HepG2 (cell line): ENCODE results near the gene PLCB1. TPM values are rescaled to one million over a fixed set of nuclear protein-coding genes. Genes with fewer than 3 reads are reported as not detected.

Experiments used
- ATAC-seq: fragments of 200-7000 bp; cut with Tn5 transposase; 3 replicates; pipeline ENCODE4 v1.9.1; 2020; ENCODE audit warnings: mild to moderate bottlenecking, moderate library complexity
- BruUV-seq: library from RNA; stranded (reverse); fragments of 400-500 nt; replicated peaks from 2 replicates; lab custom pipeline; 2021; lab: Mats Ljungman, UMichigan
- CTCF ChIA-PET: fragments of 300-600 bp; formaldehyde crosslinking; extraction: SDS; loops from one replicate; lab custom pipeline; 2021; ENCODE audit warnings: low total read pairs, inconsistent platforms, low intra/inter-chr PET ratio; lab: Yijun Ruan, JAX
- POLR2A ChIA-PET: fragments of 350-600 bp; sonication (Branson Sonifier 250); formaldehyde crosslinking; loops from one replicate; lab custom pipeline; 2020; ENCODE audit warnings: antibody characterized with exemption, inconsistent platforms; lab: Yijun Ruan, JAX
- DNase-seq: peaks from one replicate; pipeline ENCODE4 v3.0.0-alpha.2; 2015; ENCODE audit warnings: low spot score
- FAIRE-seq: peaks from 3 replicates; lab custom pipeline; 2011; peaks lifted over from hg19 to GRCh38; lab: Jason Lieb, UNC
- H2AFZ ChIP-seq: one replicate; pipeline ENCODE4 v1.6.1; 2011; ENCODE audit warnings: low read length, inconsistent platforms
- H3K27ac ChIP-seq: fragments of 300-600 bp; 3 replicates; pipeline ENCODE4 v1.8.0; 2011; ENCODE audit warnings: mixed run types, mild to moderate bottlenecking, mixed read lengths, low read length, inconsistent platforms; ENCODE audit not compliant: insufficient read depth; ENCODE audit errors: extremely low read length
- H3K27me3 ChIP-seq, 2 experiments: fragments of 200-600 bp in 1 of 2; 2 replicates in 1 of 2; 3 replicates in 1 of 2; pipeline versions ENCODE4 v1.6.0 to v1.8.0; 2011; ENCODE audit warnings: low read length in 2 of 2, mild to moderate bottlenecking in 2 of 2, moderate library complexity in 2 of 2, inconsistent platforms in 1 of 2; ENCODE audit not compliant: insufficient read depth in 2 of 2, control insufficient read depth in 1 of 2
- H3K36me3 ChIP-seq, 2 experiments: fragments of 200-600 bp in 1 of 2; replicated peaks in 1 of 2; 2 replicates in 1 of 2; 3 replicates in 1 of 2; pipeline versions ENCODE4 v1.5.1 to v1.8.0; 2011; ENCODE audit warnings: low read length in 2 of 2, inconsistent platforms in 1 of 2; ENCODE audit not compliant: insufficient read depth in 2 of 2, control insufficient read depth in 1 of 2
- H3K4me1 ChIP-seq: 2 replicates; pipeline ENCODE4 v1.5.1; 2012; ENCODE audit warnings: low read length, inconsistent platforms; ENCODE audit not compliant: insufficient read depth
- H3K4me2 ChIP-seq: 2 replicates; pipeline ENCODE4 v1.6.0; 2011; ENCODE audit warnings: low read depth, low read length, inconsistent platforms
- H3K4me3 ChIP-seq, 3 experiments: fragments of 200-600 bp in 1 of 3; sonication (generic), shearing (Covaris generic) in 1 of 3; replicated peaks in 1 of 3; 2 replicates each; pipeline ENCODE4 v1.5.1; 2011 to 2016; ENCODE audit warnings: low read length in 3 of 3, inconsistent platforms in 2 of 3, low read depth in 2 of 3, mild to moderate bottlenecking in 2 of 3, control low read depth in 1 of 3, mixed read lengths in 1 of 3; ENCODE audit not compliant: insufficient read depth in 1 of 3
- H3K79me2 ChIP-seq: one replicate; pipeline ENCODE4 v1.6.1; 2011; ENCODE audit warnings: low read length, inconsistent platforms; ENCODE audit not compliant: insufficient read depth
- H3K9ac ChIP-seq: 2 replicates; pipeline ENCODE4 v1.6.0; 2011; ENCODE audit warnings: mild to moderate bottlenecking, low read depth, low read length, inconsistent platforms; ENCODE audit not compliant: insufficient read depth
- H3K9me3 ChIP-seq: 2 replicates; pipeline ENCODE4 v1.5.1; 2012; ENCODE audit warnings: mild to moderate bottlenecking, low read length
- H4K20me1 ChIP-seq: 2 replicates; pipeline ENCODE4 v1.6.0; 2011; ENCODE audit warnings: inconsistent platforms, mild to moderate bottlenecking, low read length, moderate library complexity; ENCODE audit not compliant: insufficient read depth
- CCDC6 ChIP-seq: sonication (generic); formaldehyde crosslinking; IDR thresholded peaks from 2 replicates; pipeline ENCODE4 v1.8.1; 2022; ENCODE audit warnings: mild to moderate bottlenecking, missing genetic modification reagents, moderate library complexity
- CEBPG ChIP-seq: IDR thresholded peaks from 2 replicates; pipeline ENCODE4 v1.6.1; 2016
- DPF2 ChIP-seq: sonication (generic); formaldehyde crosslinking; IDR thresholded peaks from 2 replicates; pipeline ENCODE4 v1.4.0; 2020; ENCODE audit warnings: mild to moderate bottlenecking, low read depth, missing genetic modification reagents, borderline replicate concordance
- MZF1 ChIP-seq: sonication (generic); formaldehyde crosslinking; IDR thresholded peaks from 2 replicates; pipeline ENCODE4 v1.8.1; 2023; ENCODE audit warnings: mild to moderate bottlenecking, missing genetic modification reagents, borderline replicate concordance
- NKX3-1 ChIP-seq: sonication (generic); formaldehyde crosslinking; IDR thresholded peaks from 2 replicates; pipeline ENCODE4 v1.5.0; 2020; ENCODE audit warnings: missing genetic modification reagents
- NR3C1 ChIP-seq: sonication (generic); formaldehyde crosslinking; IDR thresholded peaks from 2 replicates; pipeline ENCODE4 v1.4.0; 2020; ENCODE audit warnings: missing genetic modification reagents
- RFX1 ChIP-seq: fragments of 450-650 bp; IDR thresholded peaks from 2 replicates; pipeline ENCODE4 v1.6.1; 2017
- ZNF597 ChIP-seq: sonication (generic); formaldehyde crosslinking; IDR thresholded peaks from 2 replicates; pipeline ENCODE4 v1.5.0; 2020; ENCODE audit warnings: missing genetic modification reagents
- ZNF605 ChIP-seq: sonication (generic); formaldehyde crosslinking; IDR thresholded peaks from 2 replicates; pipeline ENCODE4 v1.8.0; 2022; ENCODE audit warnings: mild to moderate bottlenecking, missing genetic modification reagents
- WGBS: methylation state at CpG from one replicate; pipeline ENCODE4 v1.1.6; 2017; ENCODE audit warnings: low lambda C conversion rate; 5-methylcytosine and 5-hydroxymethylcytosine counted together
- in situ Hi-C: cut with HindIII; loops from 2 replicates; pipeline ENCODE4 v1.10.0; 2017; ENCODE audit warnings: low pct_unique_long_range_greater_than_20kb; ENCODE audit not compliant: extremely low pct_ligation_motif_present
- intact Hi-C: fragments of 100-400 bp; cut with micrococcal nuclease; formaldehyde crosslinking; loops from one replicate; pipeline ENCODE4 v1.10.0; 2022; ENCODE audit not compliant: unreplicated experiment
- polyA plus RNA-seq, 8 experiments: library from polyadenylated mRNA; depleted of rRNA in 3 of 8; stranded (reverse) in 7 of 8; unstranded in 1 of 8; fragments of >200 nt; fragmentation: Illumina TruSeq in 4 of 8; extraction: Trizol in 4 of 8; gene quantifications; 2 replicates each; pipeline versions ENCODE4 v1.2.1 to v1.2.3, GENCODE V29; 2011 to 2016; ENCODE audit warnings: low read depth in 4 of 8, missing spikeins in 1 of 8, mixed read lengths in 1 of 8; ENCODE audit not compliant: insufficient read depth in 1 of 8
- total RNA-seq, 5 experiments: library from RNA; depleted of rRNA; stranded (reverse); fragments of >200 nt; fragmentation: Illumina TruSeq; extraction: Trizol; gene quantifications; 2 replicates each; pipeline ENCODE4 v1.2.3, GENCODE V29; 2016; ENCODE audit warnings: low read depth in 1 of 5
- TF ChIP-seq, protein P1 (sequence below), 2 experiments: IDR thresholded peaks; 2 replicates each; pipeline ENCODE4 v1.6.1; 2011 to 2012; ENCODE audit warnings: low read length in 2 of 2, borderline replicate concordance in 1 of 2, low read depth in 1 of 2, mild to moderate bottlenecking in 1 of 2, moderate library complexity in 1 of 2

Gene PLCB1
- total and polyA plus RNA-seq, 2 of the 13 experiments (the other 11 are each of a cell fraction or from before 2014, with no cell fraction given), result 42.4 to 55.9 TPM

DNA sequence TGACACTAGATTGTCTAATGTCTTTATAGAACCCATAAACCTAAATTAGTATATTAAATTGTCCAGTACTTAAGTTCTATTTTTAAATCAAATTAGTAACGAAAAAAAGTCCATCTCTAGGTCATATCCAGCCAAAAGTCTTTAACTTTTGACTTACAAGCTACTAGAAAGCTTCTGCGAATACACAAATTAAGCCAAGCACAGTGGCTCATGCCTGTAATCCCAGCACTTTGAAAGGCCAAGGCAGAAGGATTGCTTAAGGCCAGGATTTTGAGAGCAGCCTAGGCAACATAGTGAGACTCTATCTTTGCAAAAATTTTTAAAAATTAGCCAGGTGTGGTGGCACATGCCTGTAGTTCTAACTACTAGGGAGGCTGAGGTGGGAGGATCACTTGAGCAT, 516.4 kb downstream of the PLCB1 start:
- POLR2A ChIA-PET, result no interaction called here
- no TSS peak for BruUV-seq
- in situ Hi-C loops (no loop called here), intact Hi-C loops (no loop called here)
- Histone ChIP-seq H3K9ac (no peak overlapping the region), H3K4me3 (no peak overlapping the region), H3K27me3 (no peaks in the 10 kb centered on the region), H3K9me3 (no peaks in the 10 kb centered on the region), H3K4me1 (no peaks in the 10 kb centered on the region), H4K20me1 (no peaks in the 10 kb centered on the region), H3K27ac (no peak overlapping the region), H3K79me2 (no peaks in the 10 kb centered on the region), H3K4me2 (no peak overlapping the region), H2AFZ (no peak overlapping the region), H3K36me3 (peaks cover 15 to 48% of the 10 kb centered on the region in 2 experiments)
- CTCF ChIA-PET, result no interaction called here
- no peak for FAIRE-seq
- TF ChIP-seq CEBPG (CRISPR knock-in tag), result no peak
- no peak for TF ChIP-seq ZNF597 (CRISPR knock-in tag)
- TF ChIP-seq ZNF605 (CRISPR knock-in tag), result no peak
- no peak for TF ChIP-seq NR3C1
- no peak for TF ChIP-seq RFX1
- DNase-seq, result no peak
- ATAC-seq, result no peak
- 93% methylated on average over 2 of the region's 2 CpGs for WGBS

- Histone ChIP-seq H3K4me2 (no peak overlapping the region), H3K79me2 (no peaks in the 10 kb centered on the region), H3K27ac (no peak overlapping the region), H3K4me3 (no peak overlapping the region), H3K4me1 (no peaks in the 10 kb centered on the region), H3K27me3 (no peaks in the 10 kb centered on the region), H3K36me3 (peaks cover 14 to 31% of the 10 kb centered on the region in 2 experiments), H3K9me3 (no peaks in the 10 kb centered on the region), H2AFZ (no peak overlapping the region), H3K9ac (no peak overlapping the region), H4K20me1 (no peaks in the 10 kb centered on the region)
- FAIRE-seq, result no peak
- CTCF ChIA-PET, result no interaction called here
- no TSS peak for BruUV-seq
- ATAC-seq, result no peak
- POLR2A ChIA-PET, result no interaction called here
- in situ Hi-C loops (no loop called here), intact Hi-C loops (no loop called here)
- WGBS, result 97% methylated on average over 3 of the region's 3 CpGs
- TF ChIP-seq, protein P1, sequence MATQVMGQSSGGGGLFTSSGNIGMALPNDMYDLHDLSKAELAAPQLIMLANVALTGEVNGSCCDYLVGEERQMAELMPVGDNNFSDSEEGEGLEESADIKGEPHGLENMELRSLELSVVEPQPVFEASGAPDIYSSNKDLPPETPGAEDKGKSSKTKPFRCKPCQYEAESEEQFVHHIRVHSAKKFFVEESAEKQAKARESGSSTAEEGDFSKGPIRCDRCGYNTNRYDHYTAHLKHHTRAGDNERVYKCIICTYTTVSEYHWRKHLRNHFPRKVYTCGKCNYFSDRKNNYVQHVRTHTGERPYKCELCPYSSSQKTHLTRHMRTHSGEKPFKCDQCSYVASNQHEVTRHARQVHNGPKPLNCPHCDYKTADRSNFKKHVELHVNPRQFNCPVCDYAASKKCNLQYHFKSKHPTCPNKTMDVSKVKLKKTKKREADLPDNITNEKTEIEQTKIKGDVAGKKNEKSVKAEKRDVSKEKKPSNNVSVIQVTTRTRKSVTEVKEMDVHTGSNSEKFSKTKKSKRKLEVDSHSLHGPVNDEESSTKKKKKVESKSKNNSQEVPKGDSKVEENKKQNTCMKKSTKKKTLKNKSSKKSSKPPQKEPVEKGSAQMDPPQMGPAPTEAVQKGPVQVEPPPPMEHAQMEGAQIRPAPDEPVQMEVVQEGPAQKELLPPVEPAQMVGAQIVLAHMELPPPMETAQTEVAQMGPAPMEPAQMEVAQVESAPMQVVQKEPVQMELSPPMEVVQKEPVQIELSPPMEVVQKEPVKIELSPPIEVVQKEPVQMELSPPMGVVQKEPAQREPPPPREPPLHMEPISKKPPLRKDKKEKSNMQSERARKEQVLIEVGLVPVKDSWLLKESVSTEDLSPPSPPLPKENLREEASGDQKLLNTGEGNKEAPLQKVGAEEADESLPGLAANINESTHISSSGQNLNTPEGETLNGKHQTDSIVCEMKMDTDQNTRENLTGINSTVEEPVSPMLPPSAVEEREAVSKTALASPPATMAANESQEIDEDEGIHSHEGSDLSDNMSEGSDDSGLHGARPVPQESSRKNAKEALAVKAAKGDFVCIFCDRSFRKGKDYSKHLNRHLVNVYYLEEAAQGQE (IDR thresholded peaks at IDR 0.05; ENCODE audit: borderline replicate concordance in 1 of 2, low read depth in 1 of 2, low read length in 2 of 2), result no peak
- TF ChIP-seq MZF1 (CRISPR knock-in tag) (no peak), DPF2 (no peak), CCDC6 (no peak), NKX3-1 (no peak)
- no peak for DNase-seq
These were observed 520.3 kb downstream of the PLCB1 start for GRCh38 chr20:8652396-8652795.
